ACHN (cell line): ENCODE data around the gene WAPL.
"Not testable (repeated sequence)": the region's sequence is repeated elsewhere in the genome, so short reads cannot be mapped to it uniquely, and the experiment has no call there.

Experiments used
- DNase-seq: peaks from one replicate; pipeline ENCODE4 v3.0.0-alpha.2; 2015
- in situ Hi-C: cut with HindIII; loops from 2 replicates; pipeline ENCODE4 v1.10.0; 2017; ENCODE audit warnings: low sequenced_read_pairs, low pct_ligation_motif_present, low pct_unique_long_range_greater_than_20kb

WAPL gene

DNA sequence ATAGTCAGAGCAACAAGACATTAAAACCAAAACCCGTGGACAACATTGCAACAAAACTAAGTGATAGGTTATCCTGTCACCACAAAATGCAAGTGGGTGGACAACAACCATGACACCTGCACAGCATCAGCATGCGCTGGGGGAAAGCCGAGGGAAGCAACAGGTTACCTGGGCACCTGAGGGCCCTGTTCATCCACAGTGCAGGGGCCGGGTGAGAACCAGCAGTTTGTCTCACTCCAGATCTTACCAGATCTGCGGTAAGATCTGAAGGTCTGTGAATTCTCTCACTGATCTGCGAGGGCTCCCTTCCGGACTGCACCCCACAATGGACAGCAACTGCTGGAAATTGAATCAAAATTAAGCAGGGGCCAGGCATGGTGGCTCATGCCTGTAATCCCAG, 124.5 kb downstream of the WAPL start:
- in situ Hi-C loops: no loop called here
- DNase-seq: no peak

DNA sequence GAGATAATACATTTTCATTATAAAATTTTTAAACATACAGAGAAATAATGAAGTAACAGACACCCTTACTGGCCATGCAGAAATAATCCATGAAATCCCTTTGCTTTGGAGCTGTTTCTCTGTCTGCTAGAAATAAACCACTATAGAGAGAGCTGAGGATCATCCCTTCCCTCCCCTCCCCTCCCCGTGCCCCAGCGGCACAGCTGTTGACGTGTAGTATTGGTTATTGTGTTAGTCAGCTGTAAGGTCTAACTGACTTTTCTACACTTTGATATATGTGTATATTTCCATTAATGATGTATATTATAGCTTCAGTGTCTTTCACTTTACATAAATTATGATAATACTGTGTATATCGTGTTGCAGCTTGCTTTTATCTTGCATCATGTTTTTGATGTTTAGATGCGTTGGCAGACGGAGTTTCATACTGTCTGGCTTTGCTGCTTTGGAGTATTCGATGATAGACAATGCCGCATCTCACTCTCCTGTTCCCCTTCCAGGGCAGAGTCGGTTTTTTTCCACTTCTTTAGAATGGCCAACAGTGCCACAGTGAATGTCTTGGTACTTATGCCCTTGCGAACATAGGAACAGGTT, 127.6 kb downstream of the WAPL start:
- in situ Hi-C loops: no loop called here
- no peak for DNase-seq

DNA sequence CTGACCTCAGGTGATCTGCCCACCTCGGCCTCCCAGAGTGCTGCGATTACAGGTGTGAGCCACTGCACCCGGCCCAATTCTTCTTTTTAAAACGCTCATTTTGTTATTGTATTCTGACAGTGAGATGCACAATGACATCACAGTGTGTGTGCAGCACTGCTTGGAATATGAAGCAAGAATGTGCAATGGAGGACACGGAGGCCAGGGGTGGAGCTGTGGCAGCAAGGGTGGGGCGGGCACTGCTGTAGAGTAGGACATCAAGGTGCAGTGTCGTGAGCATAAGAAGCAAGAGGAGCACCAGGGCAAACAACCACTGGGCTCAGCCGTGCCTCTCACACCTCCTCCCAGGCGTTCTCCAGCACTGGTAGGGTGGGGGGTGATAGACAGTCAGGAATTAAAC, 128.2 kb downstream of the WAPL start:
- in situ Hi-C loops: no loop called here
- no peak for DNase-seq

DNA sequence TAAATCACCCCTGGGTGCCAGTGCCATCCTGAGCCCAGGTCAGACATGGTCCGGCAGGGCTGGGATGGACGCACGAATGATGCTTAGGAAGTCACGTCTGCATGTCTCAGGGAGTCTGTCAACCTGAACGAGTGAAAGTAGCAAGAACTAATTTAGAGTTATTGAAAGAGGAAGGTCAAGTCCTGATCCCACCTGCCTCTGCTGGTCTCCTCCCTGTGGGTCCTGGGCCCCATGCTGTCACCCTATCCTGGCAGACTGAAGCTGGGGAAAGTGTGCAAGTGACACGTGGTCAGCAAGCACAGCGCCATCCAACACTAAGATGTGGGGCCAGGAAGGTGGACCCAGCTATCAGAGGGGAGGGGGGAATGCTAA, 128.9 kb downstream of the WAPL start:
- in situ Hi-C loops: no loop called here
- no peak for DNase-seq

GRCh38 chr10:86391986-86392722, 129.4 kb downstream of the WAPL start:
- in situ Hi-C loops: no loop called here

GRCh38 chr10:86391236-86391840, 130.3 kb downstream of the WAPL start:
- no peak for DNase-seq
- in situ Hi-C loops: no loop called here

More at GRCh38 chr10:86391986-86392722, 129.4 kb downstream of the WAPL start:
- DNase-seq: no peak

- in situ Hi-C loops: no loop called here
- DNase-seq: no peak
These were observed 131.1 kb downstream of the WAPL start for GRCh38 chr10:86390337-86391120.

GRCh38 chr10:86389441-86390193, 132.0 kb downstream of the WAPL start:
- in situ Hi-C loops: no loop called here

DNA sequence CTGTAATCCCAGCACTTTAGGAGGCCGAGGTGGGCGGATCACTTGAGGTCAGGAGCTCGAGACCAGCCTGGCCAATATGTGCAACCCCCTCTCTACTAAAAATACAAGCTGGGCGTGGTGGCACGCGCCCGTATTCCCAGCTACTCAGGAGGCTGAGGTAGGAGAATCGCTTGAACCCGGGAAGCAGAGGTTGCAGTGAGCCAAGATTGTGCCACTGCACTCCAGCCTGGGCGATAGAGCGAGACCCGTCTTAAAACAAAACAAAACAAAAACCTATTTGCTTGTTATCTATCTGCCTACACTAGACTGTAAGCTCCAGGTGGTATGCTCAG, 132.5 kb downstream of the WAPL start:
- DNase-seq, in situ Hi-C loops: not testable (repeated sequence)

More at GRCh38 chr10:86389441-86390193, 132.0 kb downstream of the WAPL start:
- DNase-seq: no peak

GRCh38 chr10:86388119-86388704, 133.4 kb downstream of the WAPL start:
- DNase-seq: no peak
- in situ Hi-C loops: no loop called here

- no peak for DNase-seq
- in situ Hi-C loops: no loop called here
These were observed 134.3 kb downstream of the WAPL start for GRCh38 chr10:86387178-86387794.

GRCh38 chr10:86385806-86386205, 135.8 kb downstream of the WAPL start:
- in situ Hi-C loops: no loop called here
- no peak for DNase-seq
